Activated CD8-positive, alpha-beta memory T cell treated with anti-CD3 and anti-CD28 coated beads, Interleukin-2, amount 50 U/mL, for 4 hours (primary cell): Measurements from ENCODE around the gene RCAN1.

ENCODE experiments used
- DNase-seq: peaks from one replicate; pipeline ENCODE4 v3.0.0-alpha.2; 2020

Gene RCAN1

DNA sequence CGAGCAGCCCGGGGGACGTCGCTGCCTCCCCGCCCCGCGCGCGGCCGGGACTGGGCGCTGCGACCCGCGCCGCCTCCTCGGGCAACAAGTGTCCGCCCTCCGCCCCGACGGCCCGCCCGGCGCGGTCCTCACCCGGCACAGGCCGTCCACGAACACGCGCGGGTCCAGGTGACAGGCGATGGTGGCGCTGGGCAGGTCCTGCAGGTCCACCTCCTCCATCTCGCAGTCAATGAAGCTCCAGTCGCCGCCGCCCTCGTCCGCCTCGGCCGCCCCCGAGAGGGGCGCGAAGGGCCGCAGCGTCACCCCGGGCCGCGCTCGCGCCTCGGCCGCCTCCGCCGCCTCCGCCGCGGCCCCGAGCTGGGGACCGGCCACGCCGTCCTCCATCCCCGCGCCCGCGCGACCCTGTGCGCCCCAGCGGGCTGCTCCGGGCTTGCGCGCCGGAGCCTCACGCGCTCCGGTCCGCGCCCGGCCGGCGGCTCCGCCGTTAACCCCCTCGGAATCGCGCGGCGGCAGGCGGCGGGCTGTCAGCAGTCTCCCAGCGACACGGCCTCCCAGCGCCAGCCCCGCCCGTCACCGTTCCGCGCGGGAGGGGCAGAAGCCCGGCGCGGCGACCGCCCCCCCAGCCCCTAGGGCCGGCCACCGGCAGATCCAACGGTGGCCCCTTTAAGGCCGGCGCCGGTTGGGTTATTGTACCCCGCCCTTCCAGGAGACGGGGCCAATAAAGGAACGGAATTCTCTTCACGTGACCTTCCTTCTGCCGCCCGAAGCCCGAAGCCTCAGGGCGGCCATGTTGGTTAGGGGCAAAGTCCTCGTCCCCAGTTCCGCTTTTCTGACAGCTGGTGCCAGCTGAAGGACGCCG lies at the start of gene RCAN1:
Gene RCAN1, minus strand, starts transcription at position 486 of the 859 bp plus-strand sequence. Its CDS starts 102 bp downstream, at position 384.
- DNase-seq = peak; percentile 83

DNA sequence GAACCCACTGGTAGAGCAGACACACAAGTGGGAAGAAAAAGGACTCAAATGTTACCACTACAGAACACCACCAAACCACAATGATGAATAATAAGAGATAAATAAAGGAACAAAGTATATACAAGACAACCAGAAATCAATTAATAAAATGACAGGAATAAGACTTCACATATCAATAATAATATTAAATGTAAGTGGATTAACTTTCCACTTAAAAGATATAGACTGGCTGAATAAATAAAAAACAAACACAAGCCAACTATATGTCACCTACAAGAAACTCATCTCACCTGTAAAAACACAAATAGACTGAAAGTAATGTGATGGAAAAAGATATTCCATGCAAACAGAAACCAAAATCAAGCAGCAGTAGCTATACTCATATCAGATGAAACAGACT lies 46.9 kb upstream of the RCAN1 start:
- DNase-seq = no peak

DNA sequence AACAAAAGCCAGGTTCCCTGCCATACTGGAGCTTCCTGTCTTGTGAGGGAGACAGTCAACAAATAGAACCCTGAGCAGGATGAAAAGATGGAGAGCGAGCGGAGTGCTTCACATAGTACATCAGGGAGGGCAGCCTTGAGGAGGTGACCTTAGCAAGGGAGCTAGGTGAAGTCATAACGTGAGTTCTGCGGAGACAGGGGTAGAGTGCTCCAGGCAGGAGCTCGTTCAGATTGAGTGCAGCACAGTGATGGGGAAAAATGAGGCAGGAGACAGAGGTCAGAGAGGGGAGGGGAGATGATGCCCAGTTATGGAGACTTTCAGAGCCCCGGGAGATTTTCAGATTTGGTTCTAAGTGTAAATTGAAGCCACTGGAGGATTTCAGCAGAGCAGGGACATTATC lies 38.6 kb upstream of the RCAN1 start:
- no peak for DNase-seq

DNA sequence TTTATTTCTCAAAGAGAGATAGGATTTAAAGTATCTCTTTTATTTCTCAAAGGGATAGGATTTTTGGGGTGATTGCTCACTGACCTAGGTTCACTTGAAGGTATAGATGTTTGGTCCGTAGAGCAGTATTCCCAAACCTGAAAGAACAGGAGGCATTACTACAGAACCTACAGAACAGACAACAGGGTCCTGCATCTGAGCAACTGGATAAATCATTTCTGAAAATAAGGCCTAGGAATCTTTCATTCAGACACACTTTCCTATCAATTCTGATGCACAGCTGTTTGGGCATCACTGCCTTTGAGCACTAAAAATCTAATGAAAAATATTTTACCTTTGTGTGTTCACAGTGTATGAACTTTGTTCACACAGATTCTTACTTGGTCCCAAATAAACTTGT lies 36.7 kb upstream of the RCAN1 start:
- DNase-seq = no peak

DNA sequence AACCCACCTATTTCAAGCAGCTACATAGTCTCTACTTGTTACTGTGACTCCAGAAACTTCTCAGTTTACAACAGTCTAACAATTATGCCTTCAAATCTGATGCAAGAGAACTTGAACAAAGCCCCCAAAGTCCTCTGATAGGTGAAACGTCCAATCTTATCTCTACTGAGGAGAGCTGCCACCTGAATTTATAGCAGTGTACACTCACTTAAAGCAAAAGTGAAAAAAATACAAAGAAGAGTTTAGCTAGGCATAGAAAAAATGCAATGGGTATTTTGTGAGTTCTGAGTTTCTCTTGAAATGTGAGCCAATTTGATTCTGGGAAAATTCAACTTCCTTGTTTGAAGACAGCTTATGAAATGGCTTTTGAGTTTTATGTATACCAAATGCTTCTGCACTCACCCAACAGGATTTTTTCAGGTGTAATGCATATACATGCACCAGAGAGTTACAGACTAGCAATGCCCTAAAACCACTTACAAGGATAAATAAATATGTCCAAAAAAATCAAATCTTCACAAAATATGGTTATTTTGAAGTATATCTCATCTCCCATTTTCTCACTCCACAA lies 36.0 kb upstream of the RCAN1 start:
- no peak for DNase-seq

DNA sequence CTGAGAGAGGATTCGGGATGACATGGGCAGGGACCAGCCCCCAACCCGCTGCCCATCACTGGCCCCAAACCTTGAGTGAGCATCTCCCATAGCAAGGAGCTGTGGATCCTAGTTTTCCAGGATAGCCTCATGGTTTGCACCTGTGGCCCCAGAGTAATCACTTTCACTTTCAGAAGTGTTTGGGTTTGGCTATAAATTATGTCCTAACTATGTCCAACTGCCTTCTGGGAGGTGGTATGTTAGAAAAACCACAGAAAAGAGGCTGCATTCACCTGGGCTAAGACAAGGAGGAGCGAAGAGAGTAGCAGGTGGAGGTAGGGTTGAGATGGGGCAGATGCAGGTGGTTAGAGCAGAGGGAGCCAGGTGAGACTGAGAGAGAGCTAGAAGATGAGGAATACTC lies 34.5 kb upstream of the RCAN1 start:
- DNase-seq = no peak

DNA sequence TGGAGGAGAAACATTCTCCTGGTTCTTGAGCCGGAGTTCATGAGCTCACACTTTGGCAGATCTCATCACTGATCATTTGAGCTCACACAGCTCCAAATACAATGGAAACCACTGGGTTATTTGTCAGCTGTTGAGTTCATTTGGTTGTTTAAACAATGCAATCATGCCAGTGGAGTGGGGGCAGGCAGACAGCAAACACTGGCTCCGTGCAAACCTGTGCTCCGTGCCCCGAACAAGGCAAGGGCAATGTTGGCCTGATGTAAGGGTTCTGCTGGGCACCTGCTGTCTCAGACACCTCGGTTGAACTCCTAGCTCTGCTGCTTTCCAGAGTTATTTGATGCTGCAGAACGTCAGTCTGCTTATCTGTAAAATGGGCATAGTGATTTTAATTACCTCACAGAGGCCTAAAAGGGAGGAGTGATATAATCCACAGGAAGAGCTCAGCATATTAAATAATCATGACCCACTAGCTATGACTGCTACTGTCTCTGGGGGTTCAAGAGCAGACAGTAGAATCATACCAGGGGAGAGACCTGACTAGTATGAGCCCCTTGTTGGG lies 33.9 kb upstream of the RCAN1 start:
- DNase-seq = no peak

GRCh38 chr21:34647555-34647954 lies 32.6 kb upstream of the RCAN1 start:
- DNase-seq = no peak

DNA sequence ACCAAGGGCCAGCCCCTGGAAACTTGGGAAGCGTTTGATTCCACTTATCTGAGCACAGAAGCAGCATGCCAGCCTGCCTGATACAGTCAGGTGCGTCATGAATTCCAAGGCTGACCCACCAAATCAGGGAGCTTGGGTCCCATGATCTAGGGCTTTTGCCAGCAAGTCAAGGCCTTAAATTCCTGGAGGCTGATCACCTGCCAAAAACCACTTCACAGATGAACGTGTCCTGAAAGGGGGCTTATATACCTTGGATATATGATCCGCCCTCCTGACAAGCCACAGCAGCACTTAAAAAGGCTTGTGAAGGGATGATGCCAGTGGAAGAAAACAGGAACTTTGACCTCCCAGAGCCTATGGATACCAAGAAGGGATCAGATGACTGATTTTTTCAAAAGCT lies 29.9 kb upstream of the RCAN1 start:
- no peak for DNase-seq

GRCh38 chr21:34642211-34643075 lies 27.5 kb upstream of the RCAN1 start:
- DNase-seq = no peak

GRCh38 chr21:34640858-34641257 lies 25.9 kb upstream of the RCAN1 start:
- no peak for DNase-seq

GRCh38 chr21:34639882-34640788 lies 25.2 kb upstream of the RCAN1 start:
- no peak for DNase-seq

- DNase-seq = no peak
Measured at GRCh38 chr21:34639250-34639649, 24.3 kb upstream of the RCAN1 start.

DNA sequence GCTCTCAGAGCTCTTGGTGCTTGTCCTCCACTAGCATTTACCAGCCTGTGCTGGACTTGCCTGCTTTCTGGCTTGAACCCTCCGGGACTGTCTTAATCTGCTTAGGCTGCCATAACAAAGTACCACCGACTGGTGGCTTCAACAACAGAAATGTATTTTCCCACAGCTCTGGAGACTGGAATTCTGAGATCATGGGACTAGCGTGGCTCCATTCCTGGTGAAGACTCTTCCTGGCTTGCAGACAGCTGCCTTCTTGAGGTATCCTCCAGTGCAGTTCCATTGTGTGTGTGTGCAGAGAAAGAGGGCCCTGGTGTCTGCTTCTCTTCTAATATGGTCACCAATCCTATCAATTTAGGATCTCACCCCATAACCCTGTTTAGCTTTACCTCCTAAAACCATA lies 22.0 kb upstream of the RCAN1 start:
- DNase-seq = no peak

DNA sequence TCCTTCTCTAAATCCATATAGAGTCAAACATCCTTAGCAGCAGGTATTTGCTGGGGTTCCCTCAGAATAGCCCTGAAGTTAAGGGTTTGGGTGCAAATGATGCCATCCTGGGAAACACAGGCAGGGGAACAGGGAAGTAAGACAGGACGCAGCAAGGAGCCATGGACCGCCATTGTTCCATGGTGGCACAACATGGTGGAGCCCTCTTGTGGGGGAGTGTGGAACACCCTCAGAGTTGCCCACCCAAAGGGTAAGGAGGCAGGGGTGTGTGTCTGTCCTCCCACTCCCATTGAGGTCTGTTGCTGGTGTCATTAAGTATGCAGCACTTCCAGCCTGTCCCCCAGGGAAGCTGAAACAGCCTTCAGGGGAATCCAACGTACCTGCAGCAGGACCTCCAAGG lies 20.4 kb upstream of the RCAN1 start:
- DNase-seq = no peak

DNA sequence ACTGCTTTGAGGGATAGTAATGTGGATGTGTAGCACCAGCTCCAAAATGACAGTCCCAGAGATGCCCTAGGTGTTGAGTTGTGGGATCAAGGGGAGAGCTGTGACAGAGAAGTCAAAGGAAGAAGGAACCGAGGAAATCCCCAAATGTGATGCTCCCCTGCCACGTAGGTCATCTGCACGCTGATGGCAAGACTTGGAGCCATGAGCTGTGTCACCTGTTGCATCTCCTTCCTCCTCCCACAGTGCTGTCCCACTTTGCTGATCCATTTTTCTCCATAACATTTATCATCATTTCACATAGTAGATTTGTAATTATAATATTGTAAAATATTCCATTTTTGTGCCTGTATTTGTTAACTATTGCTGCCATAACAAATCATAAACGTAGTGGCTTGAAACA lies 17.6 kb upstream of the RCAN1 start:
- DNase-seq = no peak

DNA sequence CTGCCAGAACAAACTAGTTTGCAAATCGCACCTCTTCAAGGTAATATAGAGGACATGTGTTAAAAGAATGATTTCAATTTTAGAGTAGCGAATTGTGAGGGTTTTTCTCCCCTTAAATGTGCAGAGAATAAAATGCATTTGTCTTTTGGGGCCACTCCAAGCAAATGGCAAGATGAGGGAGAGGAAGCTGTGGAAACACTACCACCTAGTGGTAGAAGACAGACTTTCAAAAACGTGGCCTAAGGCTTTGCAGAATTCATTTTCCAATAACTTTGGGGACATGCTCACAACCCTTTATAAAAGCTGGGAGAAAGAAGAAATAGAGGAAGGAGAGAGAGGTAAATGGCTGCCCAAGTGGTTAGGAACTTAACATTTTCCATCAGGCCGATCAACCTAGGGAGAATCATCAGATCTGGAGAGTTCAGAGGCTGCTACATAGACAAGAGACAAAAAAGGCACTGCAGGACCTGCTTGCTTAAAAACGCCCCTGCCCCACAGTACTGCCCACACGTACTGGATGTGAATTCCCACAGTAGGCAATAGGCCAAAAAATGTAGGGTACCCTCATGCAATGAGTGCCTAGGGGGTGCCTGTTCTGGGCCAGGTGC lies 15.7 kb upstream of the RCAN1 start:
- no peak for DNase-seq

DNA sequence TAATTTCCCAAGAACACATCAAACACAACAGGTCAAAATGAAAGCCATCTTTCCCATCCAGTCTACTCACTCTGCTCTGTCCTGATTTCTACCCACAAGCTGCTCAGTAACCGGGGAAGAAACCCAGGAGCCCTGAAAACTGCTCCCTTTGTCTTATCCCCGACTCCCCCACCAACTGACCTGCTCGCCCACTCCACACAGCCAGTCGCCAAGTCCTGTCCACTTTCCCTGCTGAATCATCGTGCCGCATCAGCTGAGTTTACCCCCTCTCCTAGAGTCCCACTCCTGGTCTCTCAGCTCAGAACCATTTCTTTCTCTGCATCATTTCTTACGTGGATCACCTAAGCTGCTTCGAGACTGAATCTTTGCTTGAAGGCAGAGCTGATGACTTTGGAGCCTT lies 11.2 kb upstream of the RCAN1 start:
- DNase-seq = no peak

GRCh38 chr21:34625030-34625593 lies 10.2 kb upstream of the RCAN1 start:
- no peak for DNase-seq

- DNase-seq = no peak
Measured at GRCh38 chr21:34623516-34623915, 8.6 kb upstream of the RCAN1 start.
